ENCODE results near the gene ANK2. TPM values are rescaled to one million over a fixed set of nuclear protein-coding genes. Genes with fewer than 3 reads are reported as not detected.

The ANK2 gene
- total RNA-seq, 1 donor from 2014 or later: 35.5 TPM

GRCh38 chr4:113070755-113071154 is 21.3 kb downstream of the ANK2 start:
- no peak for DNase-seq (ENCODE audit: low read depth)
- Histone ChIP-seq H3K4me3 (ENCODE audit: low read depth, low read length) (no peak overlapping the region), H3K36me3 (ENCODE audit: control insufficient read depth, insufficient read depth, low read length) (no peaks in the 10 kb centered on the region), H3K27me3 (ENCODE audit: control insufficient read depth, insufficient read depth, low read length) (no peaks in the 10 kb centered on the region)
- TF ChIP-seq CTCF (IDR thresholded peaks at IDR 0.05; ENCODE audit: insufficient read depth, low read length, poor library complexity, severe bottlenecking): no peak

- Histone ChIP-seq H3K27me3 (ENCODE audit: control insufficient read depth, insufficient read depth, low read length) (no peaks in the 10 kb centered on the region), H3K4me3 (ENCODE audit: low read depth, low read length) (no peak overlapping the region), H3K36me3 (ENCODE audit: control insufficient read depth, insufficient read depth, low read length) (no peaks in the 10 kb centered on the region)
- no peak for DNase-seq (ENCODE audit: low read depth)
- no peak for TF ChIP-seq CTCF (IDR thresholded peaks at IDR 0.05; ENCODE audit: insufficient read depth, low read length, poor library complexity, severe bottlenecking)
These were observed 21.8 kb downstream of the ANK2 start for GRCh38 chr4:113071274-113071673.

- TF ChIP-seq CTCF (IDR thresholded peaks at IDR 0.05; ENCODE audit: insufficient read depth, low read length, poor library complexity, severe bottlenecking): no peak
- DNase-seq (ENCODE audit: low read depth): no peak
- Histone ChIP-seq H3K36me3 (ENCODE audit: control insufficient read depth, insufficient read depth, low read length) (no peaks in the 10 kb centered on the region), H3K4me3 (ENCODE audit: low read depth, low read length) (no peak overlapping the region), H3K27me3 (ENCODE audit: control insufficient read depth, insufficient read depth, low read length) (no peaks in the 10 kb centered on the region)
These were observed 22.4 kb downstream of the ANK2 start for GRCh38 chr4:113071805-113072204.

- Histone ChIP-seq H3K27me3 (ENCODE audit: control insufficient read depth, insufficient read depth, low read length) (no peaks in the 10 kb centered on the region), H3K4me3 (ENCODE audit: low read depth, low read length) (no peak overlapping the region), H3K36me3 (ENCODE audit: control insufficient read depth, insufficient read depth, low read length) (no peaks in the 10 kb centered on the region)
- no peak for DNase-seq (ENCODE audit: low read depth)
- no peak for TF ChIP-seq CTCF (IDR thresholded peaks at IDR 0.05; ENCODE audit: insufficient read depth, low read length, poor library complexity, severe bottlenecking)
These were observed 24.1 kb downstream of the ANK2 start for GRCh38 chr4:113073451-113074005.

GRCh38 chr4:113077575-113077974 is 28.1 kb downstream of the ANK2 start:
- Histone ChIP-seq H3K27me3 (ENCODE audit: control insufficient read depth, insufficient read depth, low read length) (no peaks in the 10 kb centered on the region), H3K36me3 (ENCODE audit: control insufficient read depth, insufficient read depth, low read length) (no peaks in the 10 kb centered on the region), H3K4me3 (ENCODE audit: low read depth, low read length) (no peak overlapping the region)
- no peak for TF ChIP-seq CTCF (IDR thresholded peaks at IDR 0.05; ENCODE audit: insufficient read depth, low read length, poor library complexity, severe bottlenecking)
- no peak for DNase-seq (ENCODE audit: low read depth)

GRCh38 chr4:113078066-113078465 is 28.6 kb downstream of the ANK2 start:
- no peak for TF ChIP-seq CTCF (IDR thresholded peaks at IDR 0.05; ENCODE audit: insufficient read depth, low read length, poor library complexity, severe bottlenecking)
- H3K4me3 ChIP-seq (ENCODE audit: low read depth, low read length): no peak overlapping the region
- H3K27me3 ChIP-seq (ENCODE audit: control insufficient read depth, insufficient read depth, low read length): no peaks in the 10 kb centered on the region
- H3K36me3 ChIP-seq (ENCODE audit: control insufficient read depth, insufficient read depth, low read length): no peaks in the 10 kb centered on the region
- DNase-seq (ENCODE audit: low read depth): no peak
